Middle frontal gyrus (tissue), 1 donor: ENCODE results near the gene HECTD1.
A peak's percentile ranks its signal among the peaks of the same experiment; 100 is the strongest.
"Not testable (repeated sequence)": the region's sequence is repeated elsewhere in the genome, so short reads cannot be mapped to it uniquely, and the experiment has no call there.

Experiments
- DNase-seq: peaks from one replicate; pipeline ENCODE4 v3.0.0-alpha.2; 2015; ENCODE audit warnings: low spot score; ENCODE audit errors: extremely low spot score

The HECTD1 gene

DNA sequence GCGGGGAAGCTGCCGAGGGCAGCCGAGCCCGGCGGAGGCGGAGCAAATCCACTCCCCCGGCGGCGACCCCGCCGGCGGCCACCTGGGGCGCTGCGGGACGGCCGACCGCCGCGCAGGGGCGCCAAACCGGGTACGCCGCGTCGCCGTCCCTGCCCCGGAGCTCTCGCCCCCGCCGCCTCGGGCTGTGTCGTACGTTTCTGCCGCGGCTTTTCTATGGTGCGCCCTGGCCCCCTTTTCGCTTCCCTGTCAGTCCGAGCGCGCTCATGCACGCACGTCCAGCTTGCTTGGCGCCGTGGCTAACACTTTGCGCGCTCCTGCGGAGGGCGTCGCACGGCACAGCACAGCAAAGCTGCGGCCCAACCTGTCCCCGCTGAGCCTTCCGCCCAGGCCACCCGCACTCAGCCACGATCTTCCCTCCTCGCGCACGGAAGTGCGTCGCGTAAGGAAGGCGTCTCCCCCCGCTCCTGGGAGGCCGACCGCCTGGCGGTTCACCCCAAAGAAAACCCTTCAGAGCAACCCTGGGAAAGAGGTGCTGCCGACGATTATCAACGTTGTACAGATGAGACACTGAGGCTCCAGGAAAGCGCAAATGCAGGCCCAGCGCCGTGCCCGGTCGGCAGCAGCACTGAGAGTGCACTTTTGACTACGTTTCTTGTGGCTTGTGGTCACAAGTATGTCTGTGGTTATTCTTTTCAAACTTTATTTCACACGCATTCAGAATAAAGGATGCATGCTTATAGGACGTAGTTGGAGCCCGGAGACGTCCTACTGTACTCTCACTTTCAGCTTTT is at the start of gene HECTD1:
HECTD1 (minus strand) TSS at position 39 of the 791 bp plus-strand sequence. CDS start 1,857 bp downstream, outside the sequence.
- DNase-seq: peak; percentile 73

GRCh38 chr14:31257244-31257553 is 49.6 kb upstream of the HECTD1 start:
- DNase-seq: no peak

- no peak for DNase-seq
Observed at GRCh38 chr14:31256534-31257243, 49.1 kb upstream of the HECTD1 start.

- DNase-seq: not testable (repeated sequence)
Observed at GRCh38 chr14:31255918-31256317, 48.3 kb upstream of the HECTD1 start.

GRCh38 chr14:31255286-31255685 is 47.7 kb upstream of the HECTD1 start:
- DNase-seq: no peak

DNA sequence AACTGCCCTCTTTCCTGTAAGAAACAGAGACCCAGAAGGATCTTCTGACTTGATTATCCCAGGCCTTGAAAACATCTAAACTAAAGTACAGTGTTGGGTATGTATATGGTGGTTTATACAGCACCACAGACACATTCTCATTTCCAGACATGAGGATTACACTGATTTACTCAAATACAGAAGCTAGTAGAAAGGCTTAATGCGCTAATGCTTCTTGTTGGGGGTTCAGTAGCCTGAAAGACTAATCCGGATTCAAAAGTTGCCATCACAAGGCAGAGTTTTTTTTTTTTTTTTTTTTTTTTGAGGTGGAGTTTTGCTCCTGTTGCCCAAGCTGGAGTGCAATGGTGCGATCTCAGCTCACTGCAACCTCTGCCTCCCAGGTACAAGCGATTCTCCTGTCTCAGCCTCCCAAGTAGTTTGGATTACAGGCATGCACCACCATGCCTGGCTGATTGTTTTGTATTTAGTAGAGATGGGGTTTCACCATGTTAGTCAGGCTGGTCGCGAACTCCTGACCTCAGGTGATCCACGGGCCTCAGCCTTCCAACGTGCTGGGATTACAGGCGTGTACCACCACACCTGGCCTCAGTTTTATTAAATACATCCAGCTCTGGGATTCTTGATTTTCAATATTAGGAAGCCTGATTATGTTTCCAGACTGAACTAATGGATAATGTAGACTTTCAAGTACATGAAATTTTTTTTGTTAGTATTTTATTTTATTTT is 46.3 kb upstream of the HECTD1 start:
- no peak for DNase-seq

DNA sequence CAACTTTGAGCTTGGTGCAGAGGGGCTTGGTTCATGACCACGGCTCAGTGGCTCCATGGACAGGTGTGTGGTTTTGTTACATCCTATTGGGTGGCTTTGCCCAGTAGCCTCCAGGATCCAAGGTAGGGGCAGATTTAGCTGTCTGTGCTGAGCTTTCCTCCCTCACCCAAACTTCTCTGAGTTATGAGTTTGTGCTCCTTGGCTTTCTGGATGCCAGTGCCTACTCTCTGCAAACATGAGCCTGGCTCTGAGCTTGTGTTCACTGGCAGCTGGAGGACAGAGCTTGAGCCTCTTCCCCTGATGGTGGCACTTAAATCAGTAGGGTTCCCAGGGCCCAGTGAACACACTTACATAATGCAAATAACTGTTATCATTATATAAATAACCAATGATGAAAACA is 45.3 kb upstream of the HECTD1 start:
- no peak for DNase-seq

DNA sequence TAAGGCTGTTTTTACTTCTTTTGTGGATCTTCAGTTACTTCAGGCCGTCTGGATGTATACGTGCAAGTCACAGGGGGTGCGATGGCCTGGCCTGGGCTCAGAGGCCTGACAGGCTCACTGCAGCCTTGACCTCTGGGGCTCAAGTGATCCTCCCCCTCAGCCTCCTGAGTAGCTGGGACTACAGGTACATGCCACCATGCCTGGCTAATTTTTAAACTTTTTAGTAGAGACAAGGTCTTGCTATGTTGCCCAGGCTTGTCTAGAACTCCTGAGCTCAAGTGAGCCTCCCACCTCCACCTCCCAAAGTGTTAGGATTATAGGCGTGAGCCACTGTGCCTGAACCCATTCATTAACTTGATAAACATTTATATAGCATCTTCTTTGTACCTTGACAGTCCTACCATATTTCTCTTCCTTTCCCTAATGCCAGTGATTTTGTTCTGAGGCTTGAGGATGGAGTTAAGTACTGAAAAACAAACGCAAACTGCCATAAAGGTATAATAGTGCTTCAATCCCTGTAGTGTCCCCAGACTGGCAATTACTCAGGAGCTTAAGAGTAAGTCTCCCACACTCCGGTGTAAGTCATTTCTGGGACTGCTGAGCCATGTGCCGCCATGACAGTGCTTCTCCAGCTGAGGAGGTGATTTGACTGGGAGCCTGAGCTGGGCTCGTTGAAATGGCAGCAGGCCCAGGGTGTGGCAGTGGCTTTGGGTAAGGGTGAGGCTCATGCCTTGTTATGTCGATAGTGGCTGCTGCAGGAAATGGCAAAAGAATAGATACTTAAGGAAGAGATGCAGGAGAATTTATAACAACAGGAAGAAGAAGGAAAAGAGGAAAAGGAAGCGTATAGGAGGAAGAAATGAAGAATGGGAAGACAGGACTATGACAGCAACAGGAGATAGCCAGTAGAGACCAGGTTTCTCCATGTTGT is 43.7 kb upstream of the HECTD1 start:
- DNase-seq: no peak

GRCh38 chr14:31244626-31245025 is 37.0 kb upstream of the HECTD1 start:
- no peak for DNase-seq

DNA sequence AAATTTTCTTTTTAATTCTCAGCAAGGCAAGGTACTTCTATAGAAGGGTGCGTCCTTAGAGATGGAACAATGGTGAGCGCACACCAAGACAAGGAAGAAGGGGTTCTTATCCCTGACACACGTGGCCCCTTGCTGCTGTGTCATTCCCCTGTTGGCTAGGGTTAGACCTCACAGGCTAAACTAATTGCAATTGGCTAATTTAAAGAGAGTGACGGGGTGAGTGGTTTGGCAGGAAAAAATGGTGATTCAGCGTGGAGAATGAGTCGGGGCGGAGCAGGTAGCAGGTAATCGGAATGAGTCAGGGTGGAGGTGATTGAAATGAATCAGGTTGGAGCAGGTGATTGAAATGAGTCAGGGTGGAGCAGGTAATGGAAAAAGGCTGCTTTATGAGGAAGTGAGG is 36.3 kb upstream of the HECTD1 start:
- DNase-seq: no peak

DNA sequence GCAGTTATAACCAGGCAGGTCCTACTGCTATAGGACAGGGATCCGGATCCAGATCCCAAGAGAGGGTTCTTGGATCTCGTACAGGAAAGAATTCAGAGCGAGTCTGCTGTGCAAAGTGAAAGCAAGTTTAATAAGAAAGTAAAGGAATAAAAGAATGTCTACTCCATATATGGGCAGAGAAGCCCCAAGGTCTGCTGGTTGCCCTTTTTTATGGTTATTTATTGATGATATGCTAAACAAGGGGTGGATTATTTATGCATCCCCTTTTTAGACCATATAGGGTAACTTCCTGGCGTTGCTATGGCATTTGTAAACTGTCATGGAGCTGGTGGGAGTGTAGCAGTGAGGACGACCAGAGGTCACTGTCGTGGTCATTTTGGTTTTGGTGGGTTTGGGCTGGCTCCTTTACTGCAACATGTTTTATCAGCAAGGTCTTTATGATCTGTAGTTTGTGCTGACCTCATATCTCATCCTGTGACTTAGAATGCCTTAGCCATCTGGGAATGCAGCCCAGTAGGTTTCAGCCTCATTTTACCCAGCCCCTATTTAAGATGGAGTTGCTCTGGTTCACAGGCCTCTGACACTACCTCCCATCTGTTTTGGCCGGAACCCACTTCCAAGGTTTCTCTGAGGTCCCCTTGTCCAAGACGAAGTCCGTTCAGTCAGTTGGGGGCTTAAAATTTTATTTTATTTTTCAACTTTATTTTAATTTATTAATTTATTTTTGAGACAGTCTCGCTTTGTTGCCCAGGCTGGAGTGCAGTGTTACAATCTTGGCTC is 34.8 kb upstream of the HECTD1 start:
- not testable (repeated sequence) for DNase-seq

DNA sequence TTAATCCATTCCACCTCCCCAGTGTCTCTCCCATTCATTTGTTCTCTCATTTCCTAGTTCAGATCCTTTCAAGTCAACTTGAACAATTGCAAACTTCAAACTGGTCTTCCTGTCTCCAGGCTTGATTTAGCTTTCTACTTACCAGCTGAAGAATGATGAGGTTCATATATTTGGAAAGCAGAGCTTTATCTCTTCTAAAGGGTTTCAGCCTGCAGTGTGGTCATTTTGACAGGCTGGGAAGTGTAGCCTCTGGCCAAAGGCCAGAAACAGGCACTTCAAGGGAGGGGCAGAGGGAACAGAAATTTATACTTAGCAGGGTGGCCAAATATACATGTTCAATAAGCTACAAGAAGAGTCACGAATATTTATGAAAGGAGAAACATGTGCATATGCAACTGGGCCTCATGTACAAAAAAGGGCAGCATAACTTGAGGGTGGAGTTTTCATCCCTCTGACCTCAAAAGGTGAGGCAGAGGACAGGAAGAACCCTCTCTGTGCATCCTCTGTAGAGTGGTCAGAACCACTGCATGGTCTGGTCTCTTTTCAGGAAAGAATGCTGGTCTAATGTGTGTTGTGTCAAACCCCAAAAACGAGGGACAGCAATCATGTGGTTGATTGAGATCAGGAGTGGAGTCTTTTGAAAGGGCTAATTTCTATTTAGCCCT is 34.0 kb upstream of the HECTD1 start:
- no peak for DNase-seq

GRCh38 chr14:31239741-31240140 is 32.1 kb upstream of the HECTD1 start:
- no peak for DNase-seq

- DNase-seq: no peak
Observed at GRCh38 chr14:31235462-31235861, 27.9 kb upstream of the HECTD1 start.

GRCh38 chr14:31232081-31232480 is 24.5 kb upstream of the HECTD1 start:
- DNase-seq: no peak

GRCh38 chr14:31231272-31231671 is 23.7 kb upstream of the HECTD1 start:
- DNase-seq: not testable (repeated sequence)

DNA sequence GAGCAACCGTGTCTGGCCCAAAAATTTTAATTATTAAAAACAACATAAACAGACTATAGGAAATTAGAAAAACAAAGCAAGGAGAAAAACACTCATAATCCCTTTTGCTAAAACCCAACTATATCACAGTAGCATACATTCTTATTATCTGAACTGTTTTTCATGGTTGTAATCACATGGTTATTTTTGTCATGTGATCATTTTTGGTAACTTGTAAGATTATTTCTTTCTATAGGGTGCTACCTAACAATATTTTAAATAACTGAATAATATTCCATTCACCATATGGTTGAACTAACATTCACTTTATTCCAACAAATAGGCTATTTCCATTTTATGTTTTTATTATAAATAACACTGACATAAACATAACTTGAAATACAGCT is 23.0 kb upstream of the HECTD1 start:
- DNase-seq: no peak

- DNase-seq: no peak
Observed at GRCh38 chr14:31229638-31230572, 22.3 kb upstream of the HECTD1 start.

- no peak for DNase-seq
Observed at GRCh38 chr14:31229009-31229408, 21.4 kb upstream of the HECTD1 start.
